HepG2 (cell line): ENCODE measurements around the gene CEP55. TPM values are rescaled to one million over a fixed set of nuclear protein-coding genes. Genes with fewer than 3 reads are reported as not detected.
A peak's percentile ranks its signal among the peaks of the same experiment; 100 is the strongest.

Experiments
- ARNTL ChIP-seq: sonication (generic); formaldehyde crosslinking; IDR thresholded peaks from 2 replicates; pipeline ENCODE4 v1.4.0; 2020; ENCODE audit warnings: mild to moderate bottlenecking, missing genetic modification reagents
- EZH2 ChIP-seq: conservative IDR thresholded peaks from 2 replicates; pipeline ENCODE4 v1.6.1; 2012; ENCODE audit warnings: mild to moderate bottlenecking, low read depth, low read length, moderate library complexity
- FOXO1 ChIP-seq: sonication (generic); formaldehyde crosslinking; IDR thresholded peaks from 2 replicates; pipeline ENCODE4 v1.4.0; 2020; ENCODE audit warnings: missing genetic modification reagents
- KMT2B ChIP-seq: IDR thresholded peaks from 2 replicates; pipeline ENCODE4 v1.6.1; 2016; ENCODE audit warnings: missing genetic modification reagents, missing compliant biosample characterization
- MED1 ChIP-seq: sonication (generic); formaldehyde crosslinking; IDR thresholded peaks from 2 replicates; pipeline ENCODE4 v1.4.0; 2020; ENCODE audit warnings: missing genetic modification reagents
- MTA1 ChIP-seq: sonication (generic); formaldehyde crosslinking; IDR thresholded peaks from 2 replicates; pipeline ENCODE4 v1.4.0; 2020; ENCODE audit warnings: missing genetic modification reagents, mild to moderate bottlenecking, borderline replicate concordance
- PAF1 ChIP-seq: IDR thresholded peaks from 2 replicates; pipeline ENCODE4 v1.6.1; 2016; ENCODE audit warnings: missing genetic modification reagents, missing compliant biosample characterization
- PITX1 ChIP-seq: sonication (generic); formaldehyde crosslinking; IDR thresholded peaks from 2 replicates; pipeline ENCODE4 v1.5.1; 2020; ENCODE audit warnings: mild to moderate bottlenecking, missing genetic modification reagents
- TBL1XR1 ChIP-seq: fragments of 150-350 bp; IDR thresholded peaks from 2 replicates; pipeline ENCODE4 v1.6.1; 2014; ENCODE audit warnings: borderline replicate concordance, low read length; ENCODE audit not compliant: partially characterized antibody
- TBX2 ChIP-seq: sonication (generic); formaldehyde crosslinking; IDR thresholded peaks from 2 replicates; pipeline ENCODE4 v1.5.0; 2020; ENCODE audit warnings: missing genetic modification reagents, mild to moderate bottlenecking, borderline replicate concordance
- TP53 ChIP-seq: sonication (generic); formaldehyde crosslinking; conservative IDR thresholded peaks from 2 replicates; pipeline ENCODE4 v1.4.0; 2020; ENCODE audit warnings: missing genetic modification reagents
- ZFP82 ChIP-seq: sonication (generic); formaldehyde crosslinking; IDR thresholded peaks from 2 replicates; pipeline ENCODE4 v1.5.1; 2020; ENCODE audit warnings: mild to moderate bottlenecking, missing genetic modification reagents, borderline replicate concordance
- ZNF550 ChIP-seq: sonication (generic); formaldehyde crosslinking; IDR thresholded peaks from 2 replicates; pipeline ENCODE4 v1.4.0; 2020; ENCODE audit warnings: mild to moderate bottlenecking, missing genetic modification reagents, borderline replicate concordance
- ZNF792 ChIP-seq: IDR thresholded peaks from 2 replicates; pipeline ENCODE4 v1.6.1; 2016
- polyA plus RNA-seq, 8 experiments: library from polyadenylated mRNA; depleted of rRNA in 3 of 8; stranded (reverse) in 7 of 8; unstranded in 1 of 8; fragments of >200 nt; fragmentation: Illumina TruSeq in 4 of 8; extraction: Trizol in 4 of 8; gene quantifications; 2 replicates each; pipeline versions ENCODE4 v1.2.1 to v1.2.3, GENCODE V29; 2011 to 2016; ENCODE audit warnings: low read depth in 4 of 8, missing spikeins in 1 of 8, mixed read lengths in 1 of 8; ENCODE audit not compliant: insufficient read depth in 1 of 8
- total RNA-seq, 5 experiments: library from RNA; depleted of rRNA; stranded (reverse); fragments of >200 nt; fragmentation: Illumina TruSeq; extraction: Trizol; gene quantifications; 2 replicates each; pipeline ENCODE4 v1.2.3, GENCODE V29; 2016; ENCODE audit warnings: low read depth in 1 of 5
- TF ChIP-seq, protein P1 (sequence below): sonication (generic); formaldehyde crosslinking; IDR thresholded peaks from 2 replicates; pipeline ENCODE4 v1.9.0; 2022; ENCODE audit warnings: missing genetic modification reagents, mild to moderate bottlenecking, borderline replicate concordance
- TF ChIP-seq, protein P2 (sequence below): IDR thresholded peaks from 2 replicates; pipeline ENCODE4 v1.6.1; 2012; ENCODE audit warnings: low read depth, low read length, improper control_type of control experiment
- TF ChIP-seq, protein P3 (sequence below): sonication (generic); formaldehyde crosslinking; IDR thresholded peaks from 2 replicates; pipeline ENCODE4 v1.4.0; 2020; ENCODE audit warnings: missing genetic modification reagents
- TF ChIP-seq, protein P4 (sequence below): sonication (generic); formaldehyde crosslinking; IDR thresholded peaks from 2 replicates; pipeline ENCODE4 v1.4.0; 2020; ENCODE audit warnings: missing genetic modification reagents
- TF ChIP-seq, protein P5 (sequence below): sonication (generic); formaldehyde crosslinking; IDR thresholded peaks from 2 replicates; pipeline ENCODE4 v1.4.0; 2020; ENCODE audit warnings: mild to moderate bottlenecking, missing genetic modification reagents

CEP55 gene
- total and polyA plus RNA-seq, 2 of the 13 experiments (the other 11 are each of a cell fraction or from before 2014, with no cell fraction given), result 6.5 to 17.1 TPM

DNA sequence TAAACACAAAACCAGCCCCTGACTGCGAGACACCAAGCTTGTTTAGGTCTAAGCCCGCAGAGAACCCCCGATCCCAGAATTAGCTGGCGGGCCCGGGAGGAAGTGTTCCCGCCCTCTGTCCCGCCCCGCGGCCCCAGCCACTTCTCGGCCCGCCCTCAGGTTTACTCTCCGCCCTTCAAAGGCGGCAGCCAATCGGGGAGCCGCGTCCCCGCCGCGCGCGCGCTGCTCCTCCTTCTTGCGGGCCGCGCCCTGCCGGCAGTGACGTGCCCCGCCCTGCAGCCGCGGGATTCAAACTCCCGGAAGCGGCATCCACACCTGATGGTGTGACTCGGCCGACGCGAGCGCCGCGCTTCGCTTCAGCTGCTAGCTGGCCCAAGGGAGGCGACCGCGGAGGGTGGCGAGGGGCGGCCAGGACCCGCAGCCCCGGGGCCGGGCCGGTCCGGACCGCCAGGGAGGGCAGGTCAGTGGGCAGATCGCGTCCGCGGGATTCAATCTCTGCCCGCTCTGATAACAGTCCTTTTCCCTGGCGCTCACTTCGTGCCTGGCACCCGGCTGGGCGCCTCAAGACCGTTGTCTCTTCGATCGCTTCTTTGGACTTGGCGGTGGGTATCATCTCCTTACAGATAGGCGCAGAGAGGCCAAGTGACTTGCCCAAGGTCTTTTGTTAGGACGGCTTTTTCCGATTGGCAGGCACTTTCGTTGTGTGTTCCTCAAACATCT, at the start of gene CEP55 (continued):
- TF ChIP-seq, protein P1, sequence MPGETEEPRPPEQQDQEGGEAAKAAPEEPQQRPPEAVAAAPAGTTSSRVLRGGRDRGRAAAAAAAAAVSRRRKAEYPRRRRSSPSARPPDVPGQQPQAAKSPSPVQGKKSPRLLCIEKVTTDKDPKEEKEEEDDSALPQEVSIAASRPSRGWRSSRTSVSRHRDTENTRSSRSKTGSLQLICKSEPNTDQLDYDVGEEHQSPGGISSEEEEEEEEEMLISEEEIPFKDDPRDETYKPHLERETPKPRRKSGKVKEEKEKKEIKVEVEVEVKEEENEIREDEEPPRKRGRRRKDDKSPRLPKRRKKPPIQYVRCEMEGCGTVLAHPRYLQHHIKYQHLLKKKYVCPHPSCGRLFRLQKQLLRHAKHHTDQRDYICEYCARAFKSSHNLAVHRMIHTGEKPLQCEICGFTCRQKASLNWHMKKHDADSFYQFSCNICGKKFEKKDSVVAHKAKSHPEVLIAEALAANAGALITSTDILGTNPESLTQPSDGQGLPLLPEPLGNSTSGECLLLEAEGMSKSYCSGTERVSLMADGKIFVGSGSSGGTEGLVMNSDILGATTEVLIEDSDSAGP (CRISPR knock-in tag), result peak; percentile 59; the same call in 1 of the 2 replicates
- TF ChIP-seq TP53 (CRISPR knock-in tag) (no peak), TBX2 (CRISPR knock-in tag) (peak; percentile 72), PAF1 (no peak), FOXO1 (CRISPR knock-in tag) (0 out of 2 replicates have a peak, but pooled peaks have one; percentile 19), MTA1 (peak; percentile 34; the same call in 1 of the 2 replicates), ARNTL (CRISPR knock-in tag) (no peak), ZFP82 (CRISPR knock-in tag) (0 out of 2 replicates have a peak, but pooled peaks have one; percentile 14), EZH2 (no peak), KMT2B (CRISPR knock-in tag) (peak; percentile 81; the same call in 1 of the 2 replicates), ZNF792 (CRISPR knock-in tag) (no peak), ZNF550 (no peak), MED1 (CRISPR knock-in tag) (0 out of 2 replicates have a peak, but pooled peaks have one; percentile 28), PITX1 (CRISPR knock-in tag) (no peak), TBL1XR1 (no peak)
- TF ChIP-seq, protein P2, sequence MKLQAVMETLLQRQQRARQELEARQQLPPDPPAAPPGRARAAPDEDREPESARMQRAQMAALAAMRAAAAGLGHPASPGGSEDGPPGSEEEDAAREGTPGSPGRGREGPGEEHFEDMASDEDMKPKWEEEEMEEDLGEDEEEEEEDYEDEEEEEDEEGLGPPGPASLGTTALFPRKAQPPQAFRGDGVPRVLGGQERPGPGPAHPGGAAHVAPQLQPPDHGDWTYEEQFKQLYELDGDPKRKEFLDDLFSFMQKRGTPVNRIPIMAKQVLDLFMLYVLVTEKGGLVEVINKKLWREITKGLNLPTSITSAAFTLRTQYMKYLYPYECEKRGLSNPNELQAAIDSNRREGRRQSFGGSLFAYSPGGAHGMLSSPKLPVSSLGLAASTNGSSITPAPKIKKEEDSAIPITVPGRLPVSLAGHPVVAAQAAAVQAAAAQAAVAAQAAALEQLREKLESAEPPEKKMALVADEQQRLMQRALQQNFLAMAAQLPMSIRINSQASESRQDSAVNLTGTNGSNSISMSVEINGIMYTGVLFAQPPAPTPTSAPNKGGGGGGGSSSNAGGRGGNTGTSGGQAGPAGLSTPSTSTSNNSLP, result no peak
- TF ChIP-seq, protein P3, sequence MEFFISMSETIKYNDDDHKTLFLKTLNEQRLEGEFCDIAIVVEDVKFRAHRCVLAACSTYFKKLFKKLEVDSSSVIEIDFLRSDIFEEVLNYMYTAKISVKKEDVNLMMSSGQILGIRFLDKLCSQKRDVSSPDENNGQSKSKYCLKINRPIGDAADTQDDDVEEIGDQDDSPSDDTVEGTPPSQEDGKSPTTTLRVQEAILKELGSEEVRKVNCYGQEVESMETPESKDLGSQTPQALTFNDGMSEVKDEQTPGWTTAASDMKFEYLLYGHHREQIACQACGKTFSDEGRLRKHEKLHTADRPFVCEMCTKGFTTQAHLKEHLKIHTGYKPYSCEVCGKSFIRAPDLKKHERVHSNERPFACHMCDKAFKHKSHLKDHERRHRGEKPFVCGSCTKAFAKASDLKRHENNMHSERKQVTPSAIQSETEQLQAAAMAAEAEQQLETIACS (CRISPR knock-in tag), result 0 out of 2 replicates have a peak, but pooled peaks have one; percentile 29
- TF ChIP-seq, protein P4, sequence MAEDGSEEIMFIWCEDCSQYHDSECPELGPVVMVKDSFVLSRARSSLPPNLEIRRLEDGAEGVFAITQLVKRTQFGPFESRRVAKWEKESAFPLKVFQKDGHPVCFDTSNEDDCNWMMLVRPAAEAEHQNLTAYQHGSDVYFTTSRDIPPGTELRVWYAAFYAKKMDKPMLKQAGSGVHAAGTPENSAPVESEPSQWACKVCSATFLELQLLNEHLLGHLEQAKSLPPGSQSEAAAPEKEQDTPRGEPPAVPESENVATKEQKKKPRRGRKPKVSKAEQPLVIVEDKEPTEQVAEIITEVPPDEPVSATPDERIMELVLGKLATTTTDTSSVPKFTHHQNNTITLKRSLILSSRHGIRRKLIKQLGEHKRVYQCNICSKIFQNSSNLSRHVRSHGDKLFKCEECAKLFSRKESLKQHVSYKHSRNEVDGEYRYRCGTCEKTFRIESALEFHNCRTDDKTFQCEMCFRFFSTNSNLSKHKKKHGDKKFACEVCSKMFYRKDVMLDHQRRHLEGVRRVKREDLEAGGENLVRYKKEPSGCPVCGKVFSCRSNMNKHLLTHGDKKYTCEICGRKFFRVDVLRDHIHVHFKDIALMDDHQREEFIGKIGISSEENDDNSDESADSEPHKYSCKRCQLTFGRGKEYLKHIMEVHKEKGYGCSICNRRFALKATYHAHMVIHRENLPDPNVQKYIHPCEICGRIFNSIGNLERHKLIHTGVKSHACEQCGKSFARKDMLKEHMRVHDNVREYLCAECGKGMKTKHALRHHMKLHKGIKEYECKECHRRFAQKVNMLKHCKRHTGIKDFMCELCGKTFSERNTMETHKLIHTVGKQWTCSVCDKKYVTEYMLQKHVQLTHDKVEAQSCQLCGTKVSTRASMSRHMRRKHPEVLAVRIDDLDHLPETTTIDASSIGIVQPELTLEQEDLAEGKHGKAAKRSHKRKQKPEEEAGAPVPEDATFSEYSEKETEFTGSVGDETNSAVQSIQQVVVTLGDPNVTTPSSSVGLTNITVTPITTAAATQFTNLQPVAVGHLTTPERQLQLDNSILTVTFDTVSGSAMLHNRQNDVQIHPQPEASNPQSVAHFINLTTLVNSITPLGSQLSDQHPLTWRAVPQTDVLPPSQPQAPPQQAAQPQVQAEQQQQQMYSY (CRISPR knock-in tag), result no peak
- TF ChIP-seq, protein P5, sequence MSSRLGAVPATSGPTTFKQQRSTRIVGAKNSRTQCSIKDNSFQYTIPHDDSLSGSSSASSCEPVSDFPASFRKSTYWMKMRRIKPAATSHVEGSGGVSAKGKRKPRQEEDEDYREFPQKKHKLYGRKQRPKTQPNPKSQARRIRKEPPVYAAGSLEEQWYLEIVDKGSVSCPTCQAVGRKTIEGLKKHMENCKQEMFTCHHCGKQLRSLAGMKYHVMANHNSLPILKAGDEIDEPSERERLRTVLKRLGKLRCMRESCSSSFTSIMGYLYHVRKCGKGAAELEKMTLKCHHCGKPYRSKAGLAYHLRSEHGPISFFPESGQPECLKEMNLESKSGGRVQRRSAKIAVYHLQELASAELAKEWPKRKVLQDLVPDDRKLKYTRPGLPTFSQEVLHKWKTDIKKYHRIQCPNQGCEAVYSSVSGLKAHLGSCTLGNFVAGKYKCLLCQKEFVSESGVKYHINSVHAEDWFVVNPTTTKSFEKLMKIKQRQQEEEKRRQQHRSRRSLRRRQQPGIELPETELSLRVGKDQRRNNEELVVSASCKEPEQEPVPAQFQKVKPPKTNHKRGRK (CRISPR knock-in tag), result no peak
